GM18951 (cell line): ENCODE data around the gene PTPRN2.

Experiments
- POLR2A ChIP-seq: IDR thresholded peaks from 4 replicates; pipeline ENCODE4 v1.6.1; 2011; ENCODE audit warnings: mild to moderate bottlenecking; ENCODE audit not compliant: insufficient read length, insufficient read depth; ENCODE audit errors: extremely low read depth
- in situ Hi-C: fragments of 300-500 bp; cut with MboI; formaldehyde crosslinking; loops from one replicate; pipeline ENCODE4 v1.12.0; 2022; ENCODE audit warnings: low sequenced_read_pairs, mixed read lengths, inconsistent platforms; ENCODE audit not compliant: unreplicated experiment

PTPRN2 gene

DNA sequence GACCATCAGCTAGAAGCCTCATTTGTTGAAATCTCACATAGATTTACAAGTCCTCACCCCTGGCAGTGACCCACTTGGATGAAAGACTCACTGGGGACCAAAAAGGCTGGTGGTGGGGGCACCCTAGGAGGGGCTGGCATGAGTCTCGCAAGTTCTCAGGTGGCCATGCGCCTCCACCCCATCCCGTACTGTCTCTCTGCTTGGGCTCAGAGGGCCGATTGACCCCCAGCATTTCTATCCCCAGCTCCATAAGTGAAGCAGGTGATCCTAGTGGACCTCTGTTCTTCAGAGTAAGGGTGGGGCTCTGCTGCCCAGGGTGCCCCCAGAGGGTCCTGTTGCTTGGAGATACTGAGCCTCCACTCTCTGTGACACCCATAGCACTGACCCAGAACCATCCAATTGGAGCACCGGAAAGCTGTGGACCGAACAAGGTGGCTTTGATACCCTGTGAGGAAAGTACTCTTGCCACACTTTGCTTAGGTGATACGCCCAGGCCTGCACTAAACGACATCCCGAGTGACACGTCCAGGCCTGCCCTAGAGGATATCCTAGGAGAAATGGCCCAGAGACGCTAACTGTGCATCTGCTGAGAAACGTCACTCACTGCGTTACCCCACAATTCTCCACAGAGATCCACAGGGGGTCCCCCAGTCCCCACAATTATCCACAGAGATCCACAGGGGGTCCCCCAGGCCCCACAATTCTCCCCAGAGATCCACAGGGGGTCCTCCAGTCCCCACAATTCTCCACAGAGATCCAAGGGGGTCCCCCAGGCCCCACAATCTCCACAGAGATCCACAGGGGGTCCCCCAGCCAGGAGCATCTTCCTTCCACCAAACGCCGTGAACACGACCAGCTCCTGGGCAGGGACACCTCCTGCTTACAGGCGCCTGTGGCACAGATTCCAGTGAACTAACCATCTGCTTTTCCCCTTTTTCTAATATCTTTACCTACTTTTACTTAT, 262.9 kb downstream of the PTPRN2 start:
- TF ChIP-seq POLR2A, result no peak
- in situ Hi-C loops, result no loop called here

GRCh38 chr7:158323741-158324396, 263.8 kb downstream of the PTPRN2 start:
- in situ Hi-C loops, result no loop called here
- no peak for TF ChIP-seq POLR2A

DNA sequence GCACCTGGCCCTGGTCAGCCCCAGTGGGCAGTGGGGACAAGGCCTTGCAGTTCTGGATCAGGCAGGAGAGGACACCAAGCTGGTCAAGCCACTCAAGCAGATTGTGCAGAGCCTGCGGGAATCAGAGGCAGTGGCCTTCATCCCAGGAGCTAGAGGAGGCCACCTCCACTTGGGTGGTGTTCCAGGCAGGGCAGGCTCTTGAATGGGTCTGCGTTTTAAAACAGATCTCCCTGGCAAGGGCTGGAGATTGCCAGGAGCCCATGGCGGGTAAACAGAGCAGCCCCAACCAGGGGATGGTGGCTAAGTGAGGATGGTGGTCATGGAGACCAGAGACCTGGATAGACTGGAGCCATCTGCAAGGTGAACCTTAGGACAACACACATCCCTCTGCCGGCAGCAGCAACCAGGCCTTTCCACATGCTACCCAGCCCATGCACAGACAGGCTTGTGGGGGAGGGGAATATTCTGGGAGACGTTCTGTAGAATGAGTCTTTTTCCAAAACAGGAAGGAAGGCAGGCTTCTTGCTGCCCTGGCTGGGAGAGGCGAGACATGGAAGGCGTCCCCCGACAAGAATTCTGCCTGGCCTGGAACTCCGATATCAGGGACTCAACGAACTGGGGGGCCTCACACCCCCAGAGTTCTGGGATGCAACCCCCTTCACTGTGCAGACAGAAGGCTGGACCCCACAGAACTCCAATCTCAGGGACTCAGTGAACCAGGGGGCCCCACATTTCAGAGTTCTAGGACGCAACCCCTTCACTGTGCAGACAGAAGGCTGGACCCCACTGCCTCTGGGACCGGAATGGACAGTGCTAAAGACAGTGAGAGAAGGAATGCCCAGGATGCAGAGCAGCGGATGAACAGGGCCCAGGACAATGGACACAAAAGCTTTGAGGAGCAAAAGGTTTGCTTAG, 264.8 kb downstream of the PTPRN2 start:
- in situ Hi-C loops, result no loop called here

DNA sequence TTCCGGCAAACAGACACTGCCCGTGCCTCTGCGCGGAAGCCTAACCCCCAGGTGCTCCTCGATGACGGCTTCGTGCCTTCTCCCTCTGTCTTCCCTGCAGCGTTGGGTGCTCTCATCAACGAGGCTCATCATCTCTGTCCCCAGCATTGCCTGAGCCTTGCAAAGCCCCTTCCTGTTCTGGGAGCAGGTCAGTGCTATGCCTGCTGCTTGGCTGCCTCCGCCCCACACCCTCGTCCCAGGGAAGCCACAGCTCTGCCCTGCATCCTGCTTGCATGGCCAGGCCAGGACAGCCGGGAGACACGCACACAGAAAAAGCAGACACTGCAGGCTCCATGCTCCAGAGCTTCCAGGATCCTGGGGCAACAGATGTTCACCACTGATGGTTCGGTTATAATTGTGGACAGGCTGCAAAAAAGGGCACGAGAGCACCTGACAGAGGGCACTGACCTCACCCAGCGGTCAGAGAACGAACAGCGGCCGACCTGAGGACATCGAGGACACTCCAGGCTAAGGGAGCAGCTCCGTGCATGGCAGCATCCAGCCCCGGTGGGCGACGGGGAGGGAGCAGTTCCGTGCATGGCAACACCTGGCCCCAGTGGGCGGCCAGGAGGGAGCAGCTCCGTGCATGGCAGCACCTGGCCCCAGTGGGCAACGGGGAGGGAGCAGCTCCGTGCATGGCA, 265.5 kb downstream of the PTPRN2 start:
- in situ Hi-C loops, result no loop called here
- no peak for TF ChIP-seq POLR2A

More for the DNA sequence above, 264.8 kb downstream of the PTPRN2 start:
- no peak for TF ChIP-seq POLR2A

DNA sequence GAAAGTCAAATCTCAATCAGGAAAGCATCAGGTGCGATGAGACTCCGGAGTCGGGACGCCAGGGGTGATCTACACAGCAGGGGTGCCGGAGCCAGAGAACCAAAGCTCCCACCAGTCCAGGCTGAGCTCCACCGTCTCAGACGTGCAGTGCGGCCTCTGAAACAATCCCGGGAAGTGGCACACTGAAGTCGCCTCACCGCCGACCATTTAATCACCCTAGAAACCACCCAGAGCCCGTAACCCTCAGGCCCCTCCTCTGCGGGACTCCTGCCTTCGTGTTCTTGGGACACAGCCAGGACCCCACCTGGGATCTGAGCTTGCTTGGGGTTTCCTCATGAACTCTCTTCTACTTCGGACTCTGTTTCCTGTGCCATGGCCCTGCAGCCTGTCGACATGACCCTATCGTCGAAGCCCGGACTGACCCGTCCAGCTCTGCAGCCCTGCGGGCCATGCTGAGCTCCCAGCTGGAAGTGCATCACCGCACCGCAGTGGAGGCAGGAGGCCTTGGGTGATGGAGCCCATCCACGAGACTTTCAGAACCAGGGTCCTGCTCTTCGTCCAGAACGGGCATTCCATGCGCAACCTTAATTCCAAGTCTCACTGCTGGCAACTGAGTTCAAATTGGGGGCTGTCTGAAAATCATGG, 266.4 kb downstream of the PTPRN2 start:
- no peak for TF ChIP-seq POLR2A
- in situ Hi-C loops, result no loop called here

DNA sequence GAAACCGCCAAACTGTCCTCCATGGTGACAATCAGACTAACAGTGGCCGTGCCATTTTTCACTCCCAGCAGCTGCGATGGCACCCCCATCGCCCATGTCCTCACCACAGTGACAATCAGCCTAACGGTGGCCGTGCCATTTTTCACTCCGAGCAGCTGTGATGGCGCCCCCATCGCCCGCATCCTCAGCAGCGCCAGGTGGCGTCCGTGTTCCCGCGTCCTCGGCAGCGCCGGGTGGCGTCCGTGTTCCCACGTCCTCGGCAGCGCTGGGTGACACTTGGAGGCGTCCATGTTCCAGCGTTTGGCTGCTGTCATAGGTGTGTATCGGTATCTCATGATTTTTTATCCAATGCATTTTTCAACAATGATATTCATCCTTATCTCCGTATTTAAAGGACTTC, 267.3 kb downstream of the PTPRN2 start:
- no peak for TF ChIP-seq POLR2A
- in situ Hi-C loops, result no loop called here

DNA sequence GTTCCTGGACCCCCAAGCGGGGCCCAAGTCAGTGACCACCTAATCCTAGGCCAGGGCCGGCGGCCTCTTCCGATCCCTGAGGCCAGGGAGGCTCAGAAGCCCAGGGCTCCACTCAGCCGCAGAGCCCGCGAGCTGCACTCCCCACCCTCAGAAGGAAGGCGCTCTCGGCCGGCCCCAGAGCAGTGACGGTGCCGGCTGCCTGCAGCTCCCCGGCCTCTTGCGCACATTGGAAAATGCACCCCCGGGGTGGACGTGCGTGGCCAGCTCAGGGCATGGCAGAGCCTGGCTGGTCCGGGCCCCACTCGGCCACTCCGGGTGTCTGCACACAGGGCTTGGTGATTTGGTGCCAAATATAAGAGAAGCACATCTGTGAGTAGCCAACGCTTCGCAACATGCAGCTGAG, 269.1 kb downstream of the PTPRN2 start:
- no peak for TF ChIP-seq POLR2A
- in situ Hi-C loops, result no loop called here

DNA sequence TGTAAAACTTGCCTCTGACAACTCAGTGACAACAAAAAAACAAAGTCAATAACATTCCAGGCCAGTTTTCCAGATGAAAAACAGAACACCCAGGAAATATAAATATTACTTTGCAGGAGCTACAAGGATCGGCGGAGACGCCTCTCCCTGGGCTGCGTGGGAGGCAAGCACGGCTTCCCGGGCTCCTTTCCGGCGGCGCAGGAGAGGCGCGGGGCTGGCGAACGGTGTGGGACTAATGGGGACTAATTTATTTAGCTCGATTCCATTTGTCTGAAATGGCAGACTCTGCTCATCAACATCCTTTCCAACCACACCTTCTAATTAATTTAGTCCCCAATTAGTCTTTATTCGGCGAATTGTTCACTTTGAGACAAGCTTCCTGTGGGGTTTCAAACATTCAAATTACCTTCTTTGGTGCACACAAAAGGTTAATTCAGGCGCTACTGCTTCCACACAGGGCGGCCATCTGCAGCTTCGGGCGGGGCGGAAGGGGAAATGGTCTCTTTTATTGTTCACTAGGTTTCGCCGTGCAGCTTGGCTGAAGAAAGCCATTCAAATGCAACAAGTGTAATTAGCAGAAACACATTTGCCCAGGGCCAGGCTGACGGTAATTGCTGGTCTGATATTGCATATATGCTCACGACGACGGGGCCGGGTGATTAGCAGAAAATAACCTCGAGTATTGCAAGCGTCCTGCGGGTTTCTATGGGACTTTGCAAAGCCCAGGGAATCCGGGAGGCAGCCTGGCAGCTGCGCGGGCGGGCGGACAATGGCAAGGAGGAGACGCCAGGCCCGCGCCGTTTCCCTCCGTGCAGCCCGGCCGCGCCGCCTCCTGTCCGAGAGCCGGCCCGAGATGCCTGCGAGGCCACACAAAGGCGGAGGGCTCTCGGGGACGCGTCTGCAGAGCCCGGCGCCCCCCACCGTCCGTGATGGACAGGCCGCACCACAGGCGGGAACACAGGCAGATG, 270.1 kb downstream of the PTPRN2 start:
- in situ Hi-C loops, result no loop called here
- no peak for TF ChIP-seq POLR2A

- TF ChIP-seq POLR2A, result no peak
- in situ Hi-C loops, result no loop called here
Observed at GRCh38 chr7:158316466-158317031, 271.1 kb downstream of the PTPRN2 start.

GRCh38 chr7:158315881-158316280, 271.7 kb downstream of the PTPRN2 start:
- in situ Hi-C loops, result no loop called here
- TF ChIP-seq POLR2A, result no peak

GRCh38 chr7:158315326-158315725, 272.3 kb downstream of the PTPRN2 start:
- in situ Hi-C loops, result no loop called here

More at GRCh38 chr7:158315326-158315725, 272.3 kb downstream of the PTPRN2 start:
- TF ChIP-seq POLR2A, result no peak
